Measurements from ENCODE around the gene ANKRD65.

The ANKRD65 gene

DNA sequence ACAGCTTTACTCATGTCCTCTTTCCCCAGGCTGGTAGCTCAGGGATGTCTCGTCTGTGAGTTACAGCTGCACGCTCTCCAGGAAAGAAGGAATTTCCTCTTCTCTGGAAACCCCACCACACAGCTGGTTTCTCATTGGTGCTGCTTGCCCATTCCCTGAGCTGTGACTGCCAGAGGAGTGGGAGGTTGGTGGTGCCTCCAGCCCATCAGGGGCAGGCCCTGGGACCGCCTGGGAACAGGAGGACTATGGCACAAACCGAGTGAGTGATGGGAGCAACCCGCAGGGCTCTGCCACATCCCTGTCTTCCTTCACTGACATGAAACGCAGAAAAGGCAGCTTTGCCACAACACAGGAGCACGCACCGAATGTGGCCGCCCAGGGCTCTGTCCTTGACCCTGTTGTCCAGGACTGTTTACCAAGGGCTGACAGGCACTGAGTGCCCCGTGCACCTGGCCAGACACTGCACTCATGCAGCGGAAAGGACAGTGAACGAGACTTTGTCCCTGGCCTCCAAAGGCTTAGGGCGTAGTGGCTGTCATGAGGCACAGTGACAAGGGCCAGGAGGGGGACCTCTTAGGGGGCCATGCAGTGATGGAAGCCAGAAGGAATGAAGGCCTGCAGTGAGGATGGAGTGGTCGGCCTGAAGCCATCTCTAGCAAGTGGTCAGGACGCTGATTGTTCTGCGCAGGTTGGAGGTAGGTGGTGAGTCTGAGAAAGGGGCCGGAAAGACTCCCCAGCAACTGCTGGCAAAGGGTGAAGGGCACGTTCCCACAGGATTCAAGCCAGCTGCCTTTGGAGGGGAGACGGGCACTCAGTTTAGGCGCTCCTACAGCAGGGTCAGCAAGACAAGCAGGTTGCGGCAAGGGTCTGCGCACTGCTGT, 20.3 kb downstream of the ANKRD65 start:
- peak overlapping the region; percentile 99 for H3K4me3 ChIP-seq (ENCODE audit: low read depth, low read length)

DNA sequence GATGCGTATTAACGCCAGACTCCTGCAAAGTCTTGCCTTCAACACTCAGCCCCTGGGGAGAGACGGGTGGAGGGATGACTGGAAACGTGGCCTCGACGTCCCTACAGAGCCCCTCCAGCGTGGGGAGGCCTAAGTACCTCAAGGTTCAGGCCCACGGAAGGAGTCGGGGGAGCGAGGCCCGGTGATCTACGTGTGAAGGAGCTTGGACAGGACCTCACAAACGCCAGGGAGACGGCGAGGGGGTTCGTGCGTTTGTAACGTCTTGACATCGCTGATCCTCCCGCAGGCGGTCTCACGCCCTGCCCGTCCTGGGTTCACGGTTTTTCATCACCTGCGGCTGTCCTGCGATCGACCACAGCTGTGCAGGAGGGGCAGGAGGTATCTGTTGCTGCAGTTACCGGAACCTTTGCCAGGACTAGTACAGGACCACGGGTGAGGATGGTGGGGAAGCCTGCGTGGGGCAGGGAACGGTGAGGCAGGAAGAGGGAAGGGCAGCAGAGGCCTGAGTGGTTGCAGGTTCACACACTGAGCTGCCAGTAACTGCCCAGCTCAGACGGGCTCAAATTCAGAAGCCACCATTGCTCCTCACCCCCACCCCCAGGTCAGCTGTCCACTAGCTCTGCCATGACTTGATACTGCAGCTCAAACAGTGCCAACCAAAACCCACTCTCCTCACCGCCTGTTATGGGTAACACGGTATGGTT, 21.1 kb downstream of the ANKRD65 start:
- TF ChIP-seq, protein P1, sequence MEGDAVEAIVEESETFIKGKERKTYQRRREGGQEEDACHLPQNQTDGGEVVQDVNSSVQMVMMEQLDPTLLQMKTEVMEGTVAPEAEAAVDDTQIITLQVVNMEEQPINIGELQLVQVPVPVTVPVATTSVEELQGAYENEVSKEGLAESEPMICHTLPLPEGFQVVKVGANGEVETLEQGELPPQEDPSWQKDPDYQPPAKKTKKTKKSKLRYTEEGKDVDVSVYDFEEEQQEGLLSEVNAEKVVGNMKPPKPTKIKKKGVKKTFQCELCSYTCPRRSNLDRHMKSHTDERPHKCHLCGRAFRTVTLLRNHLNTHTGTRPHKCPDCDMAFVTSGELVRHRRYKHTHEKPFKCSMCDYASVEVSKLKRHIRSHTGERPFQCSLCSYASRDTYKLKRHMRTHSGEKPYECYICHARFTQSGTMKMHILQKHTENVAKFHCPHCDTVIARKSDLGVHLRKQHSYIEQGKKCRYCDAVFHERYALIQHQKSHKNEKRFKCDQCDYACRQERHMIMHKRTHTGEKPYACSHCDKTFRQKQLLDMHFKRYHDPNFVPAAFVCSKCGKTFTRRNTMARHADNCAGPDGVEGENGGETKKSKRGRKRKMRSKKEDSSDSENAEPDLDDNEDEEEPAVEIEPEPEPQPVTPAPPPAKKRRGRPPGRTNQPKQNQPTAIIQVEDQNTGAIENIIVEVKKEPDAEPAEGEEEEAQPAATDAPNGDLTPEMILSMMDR (IDR thresholded peaks at IDR 0.05; ENCODE audit: low read depth, low read length), result no peak
- peak overlapping the region; percentile 99 for H3K4me3 ChIP-seq (ENCODE audit: low read depth, low read length)

More for the DNA sequence above, 20.3 kb downstream of the ANKRD65 start:
- TF ChIP-seq, protein P1 (IDR thresholded peaks at IDR 0.05; ENCODE audit: low read depth, low read length), result no peak

- peak within 1 kb of the TSS; percentile 99 for H3K4me3 ChIP-seq (ENCODE audit: low read depth, low read length)
- TF ChIP-seq, protein P1 (IDR thresholded peaks at IDR 0.05; ENCODE audit: low read depth, low read length), result peak; percentile 45
Observed at GRCh38 chr1:1399187-1399871, 21.7 kb downstream of the ANKRD65 start, which contains the start of gene CCNL2. TSS of gene CCNL2 (minus strand) at chr1:1399335. CDS start at chr1:1399306, 29 bp downstream.

GRCh38 chr1:1398677-1399186, 22.3 kb downstream of the ANKRD65 start:
- TF ChIP-seq, protein P1 (IDR thresholded peaks at IDR 0.05; ENCODE audit: low read depth, low read length), result no peak
- peak overlapping the region; percentile 99 for H3K4me3 ChIP-seq (ENCODE audit: low read depth, low read length)

- TF ChIP-seq, protein P1 (IDR thresholded peaks at IDR 0.05; ENCODE audit: low read depth, low read length), result no peak
- H3K4me3 ChIP-seq (ENCODE audit: low read depth, low read length), result peak overlapping the region; percentile 99
Observed at GRCh38 chr1:1397839-1398523, 23.1 kb downstream of the ANKRD65 start.

GRCh38 chr1:1395166-1395565, 25.9 kb downstream of the ANKRD65 start:
- TF ChIP-seq, protein P1 (IDR thresholded peaks at IDR 0.05; ENCODE audit: low read depth, low read length), result no peak
- no peak overlapping the region for H3K4me3 ChIP-seq (ENCODE audit: low read depth, low read length)
